ENCODE results near the gene CACNA1I. TPM values are rescaled to one million over a fixed set of nuclear protein-coding genes. Genes with fewer than 3 reads are reported as not detected.

CACNA1I gene
- total RNA-seq, 1 experiment from 2014 or later, result 0.02 TPM

- no peak overlapping the region for H3K4me3 ChIP-seq
- H3K4me1 ChIP-seq, result peaks cover 2% of the 10 kb centered on the region; the same call in 1 of the 2 replicates
- H3K27me3 ChIP-seq, result no peaks in the 10 kb centered on the region
- no peaks in the 10 kb centered on the region for H3K9me3 ChIP-seq (replicated peaks)
- H3K36me3 ChIP-seq, result no peaks in the 10 kb centered on the region
- no peak overlapping the region for H3K27ac ChIP-seq
- DNase-seq, result no peak
Observed at GRCh38 chr22:39715778-39716495, 145.4 kb downstream of the CACNA1I start.

GRCh38 chr22:39716534-39716933, 146.0 kb downstream of the CACNA1I start:
- DNase-seq, result no peak
- H3K9me3 ChIP-seq (replicated peaks), result no peaks in the 10 kb centered on the region
- no peak overlapping the region for H3K4me3 ChIP-seq
- no peaks in the 10 kb centered on the region for H3K4me1 ChIP-seq
- no peak overlapping the region for H3K27ac ChIP-seq
- H3K27me3 ChIP-seq, result no peaks in the 10 kb centered on the region
- H3K36me3 ChIP-seq, result no peaks in the 10 kb centered on the region

DNA sequence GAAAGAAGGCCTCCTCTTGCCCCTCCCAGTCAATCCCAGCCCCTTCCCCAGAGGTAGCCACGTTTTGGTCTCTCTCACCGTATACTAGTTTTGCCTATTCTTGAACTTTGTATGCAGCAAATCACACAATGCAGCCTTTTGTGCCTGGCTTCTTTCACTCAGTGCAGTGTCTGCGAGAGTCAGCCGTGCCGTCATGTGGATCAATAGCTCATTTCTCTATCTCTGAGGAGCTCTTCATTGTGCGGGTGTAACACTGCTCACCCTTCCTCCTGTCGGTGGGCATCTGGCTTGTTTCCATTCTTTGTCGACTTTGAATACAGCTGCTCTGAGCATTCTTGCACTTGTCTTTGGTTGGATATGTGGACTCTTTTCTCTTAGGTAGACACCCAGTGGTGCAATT, 146.5 kb downstream of the CACNA1I start:
- H3K4me1 ChIP-seq, result no peaks in the 10 kb centered on the region
- no peak overlapping the region for H3K27ac ChIP-seq
- H3K27me3 ChIP-seq, result no peaks in the 10 kb centered on the region
- no peak for DNase-seq
- H3K36me3 ChIP-seq, result no peaks in the 10 kb centered on the region
- H3K9me3 ChIP-seq (replicated peaks), result no peaks in the 10 kb centered on the region
- H3K4me3 ChIP-seq, result no peak overlapping the region

DNA sequence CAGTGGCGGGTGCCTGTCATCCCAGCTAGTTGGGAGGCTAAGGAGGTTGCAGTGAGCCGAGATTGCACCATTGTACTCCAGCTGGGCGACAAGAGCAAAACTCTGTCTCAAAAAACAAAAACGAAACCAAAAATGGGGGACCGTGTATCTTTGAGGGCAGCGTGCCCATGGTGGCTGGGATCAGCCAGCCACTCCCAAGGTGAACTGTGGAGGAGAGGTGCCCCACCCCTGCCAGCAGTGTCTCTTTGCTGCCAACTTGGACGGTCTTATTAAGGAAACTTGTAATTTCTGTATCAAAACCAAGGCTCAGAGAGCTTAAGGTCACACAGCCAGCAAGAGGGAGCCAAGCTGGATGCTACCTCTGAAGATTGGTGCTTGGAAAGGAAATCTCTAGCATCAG, 147.7 kb downstream of the CACNA1I start:
- DNase-seq, result no peak
- Histone ChIP-seq H3K4me1 (no peaks in the 10 kb centered on the region), H3K27me3 (no peaks in the 10 kb centered on the region), H3K4me3 (no peak overlapping the region), H3K27ac (no peak overlapping the region), H3K9me3 (replicated peaks) (no peaks in the 10 kb centered on the region), H3K36me3 (no peaks in the 10 kb centered on the region)

DNA sequence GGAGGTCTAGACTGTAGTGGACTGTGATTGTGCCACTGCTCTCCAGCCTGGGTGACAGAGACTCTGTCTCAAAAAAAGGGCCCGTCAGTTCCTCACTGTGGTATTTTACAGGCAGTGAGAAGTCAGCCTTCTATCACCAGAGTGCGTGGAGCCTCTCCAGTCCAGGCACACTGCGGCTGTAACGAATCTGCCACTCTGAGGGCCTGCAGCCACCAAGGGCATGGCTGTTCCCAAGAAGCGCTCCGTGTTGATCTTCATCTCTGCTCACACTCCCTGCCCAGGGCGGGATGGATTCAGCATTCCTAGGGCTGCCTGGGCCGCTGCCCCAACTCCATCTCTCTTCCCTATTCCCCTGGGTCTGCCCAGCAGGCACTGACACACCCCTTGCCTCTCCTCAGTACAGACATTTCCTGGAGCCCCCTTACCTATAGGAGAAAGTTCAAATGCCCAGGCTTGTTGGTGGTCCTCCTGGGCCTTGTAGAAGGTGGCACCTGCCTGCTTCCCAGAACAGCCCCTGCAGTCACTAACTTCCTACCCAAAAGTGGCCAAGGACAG, 148.4 kb downstream of the CACNA1I start:
- H3K27me3 ChIP-seq, result no peaks in the 10 kb centered on the region
- no peaks in the 10 kb centered on the region for H3K9me3 ChIP-seq (replicated peaks)
- DNase-seq, result no peak
- no peaks in the 10 kb centered on the region for H3K4me1 ChIP-seq
- no peaks in the 10 kb centered on the region for H3K36me3 ChIP-seq
- no peak overlapping the region for H3K4me3 ChIP-seq
- no peak overlapping the region for H3K27ac ChIP-seq

DNA sequence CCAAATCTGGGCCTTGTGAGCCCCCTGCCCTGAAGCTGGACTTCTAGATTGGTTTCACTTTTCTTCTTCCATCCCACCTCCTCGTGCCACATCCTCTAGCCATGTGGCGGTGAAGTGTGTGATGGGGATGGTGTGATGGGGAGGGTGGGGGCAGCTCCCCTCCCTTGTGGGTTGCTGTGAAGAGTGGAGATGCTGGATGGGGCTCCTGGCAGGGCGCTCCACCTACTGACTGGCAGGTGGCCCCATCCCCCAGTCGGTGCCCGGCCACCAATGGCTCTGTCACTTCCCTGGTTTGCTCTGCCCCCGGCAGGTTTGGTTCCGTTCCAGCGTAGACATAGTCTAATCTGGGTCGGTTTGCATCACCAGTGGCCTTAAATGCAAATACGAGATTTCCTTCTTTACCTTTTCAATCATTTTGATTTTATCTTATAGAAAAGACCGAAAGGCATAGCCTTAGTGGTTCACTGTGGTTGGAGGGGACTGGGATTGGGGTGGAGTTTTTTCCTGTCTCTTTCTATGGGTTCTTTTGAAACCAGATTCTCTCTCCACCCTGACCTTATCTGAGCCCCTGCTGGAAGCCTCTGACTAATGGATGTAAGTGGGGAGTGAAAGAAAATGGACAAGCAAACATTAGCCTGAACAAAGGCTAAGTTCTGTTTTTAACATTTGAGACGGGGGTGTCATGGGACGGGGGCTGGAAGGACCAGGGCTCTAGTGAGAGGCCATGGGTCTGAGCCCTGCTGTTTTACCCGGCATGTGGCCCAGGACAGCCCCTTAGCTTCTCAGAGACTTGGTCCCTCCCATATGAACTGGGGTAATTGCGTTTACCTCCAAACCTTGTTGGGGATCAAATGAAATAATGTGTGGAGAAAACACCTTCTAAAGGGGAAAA, 149.3 kb downstream of the CACNA1I start:
- no peak for DNase-seq
- no peaks in the 10 kb centered on the region for H3K27me3 ChIP-seq
- H3K4me1 ChIP-seq, result no peaks in the 10 kb centered on the region
- no peak overlapping the region for H3K4me3 ChIP-seq
- no peaks in the 10 kb centered on the region for H3K9me3 ChIP-seq (replicated peaks)
- H3K27ac ChIP-seq, result no peak overlapping the region
- H3K36me3 ChIP-seq, result no peaks in the 10 kb centered on the region

DNA sequence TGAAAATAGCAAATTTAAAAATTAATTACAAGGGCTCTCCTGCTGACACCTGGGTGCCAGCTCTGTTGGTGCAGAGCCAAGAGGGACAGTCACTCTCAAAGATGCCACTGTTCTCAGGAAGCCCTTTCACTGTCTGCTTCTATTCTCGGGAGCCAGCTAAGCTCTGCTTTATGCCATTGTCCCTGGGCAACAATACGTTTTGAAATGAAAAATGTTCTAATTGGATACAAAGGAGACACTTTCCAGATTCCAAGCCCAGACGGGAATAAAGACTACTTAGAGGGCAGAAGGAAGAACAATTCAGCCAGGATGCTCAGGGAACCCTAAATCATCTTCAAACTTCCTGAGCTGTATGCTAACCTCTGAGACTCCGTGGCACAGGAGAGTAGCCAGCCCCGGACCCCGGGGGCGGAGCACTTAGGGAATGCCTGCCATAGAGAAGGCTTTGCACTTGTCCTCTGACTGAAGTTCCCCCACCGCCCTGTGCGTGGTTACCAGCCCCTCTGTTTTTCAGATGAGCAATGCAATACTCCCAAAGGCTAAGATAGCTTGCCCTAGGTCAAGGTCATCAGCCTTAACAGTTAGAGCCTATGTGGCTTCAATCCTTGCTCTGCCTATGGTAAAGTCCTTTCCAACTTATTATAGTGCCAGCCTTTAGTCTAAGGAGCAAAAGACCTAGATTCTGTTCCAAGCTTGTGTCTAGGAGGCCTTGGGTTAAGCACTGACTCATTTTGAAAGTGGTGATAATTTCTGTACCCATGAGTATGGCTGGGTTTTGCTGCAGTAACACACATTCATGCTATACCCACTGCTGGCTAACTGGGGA, 150.9 kb downstream of the CACNA1I start:
- no peaks in the 10 kb centered on the region for H3K4me1 ChIP-seq
- no peak overlapping the region for H3K4me3 ChIP-seq
- H3K27me3 ChIP-seq, result no peaks in the 10 kb centered on the region

GRCh38 chr22:39722032-39722325, 151.4 kb downstream of the CACNA1I start:
- no peak for DNase-seq
- H3K4me1 ChIP-seq, result no peaks in the 10 kb centered on the region
- no peak overlapping the region for H3K27ac ChIP-seq
- no peak overlapping the region for H3K4me3 ChIP-seq
- no peaks in the 10 kb centered on the region for H3K36me3 ChIP-seq
- no peaks in the 10 kb centered on the region for H3K27me3 ChIP-seq
- H3K9me3 ChIP-seq (replicated peaks), result no peaks in the 10 kb centered on the region

More for the DNA sequence above, 150.9 kb downstream of the CACNA1I start:
- H3K27ac ChIP-seq, result no peak overlapping the region
- no peak for DNase-seq
- no peaks in the 10 kb centered on the region for H3K36me3 ChIP-seq
- H3K9me3 ChIP-seq (replicated peaks), result no peaks in the 10 kb centered on the region

GRCh38 chr22:39722501-39722900, 151.9 kb downstream of the CACNA1I start:
- Histone ChIP-seq H3K27me3 (no peaks in the 10 kb centered on the region), H3K4me3 (no peak overlapping the region)
- no peak for DNase-seq

DNA sequence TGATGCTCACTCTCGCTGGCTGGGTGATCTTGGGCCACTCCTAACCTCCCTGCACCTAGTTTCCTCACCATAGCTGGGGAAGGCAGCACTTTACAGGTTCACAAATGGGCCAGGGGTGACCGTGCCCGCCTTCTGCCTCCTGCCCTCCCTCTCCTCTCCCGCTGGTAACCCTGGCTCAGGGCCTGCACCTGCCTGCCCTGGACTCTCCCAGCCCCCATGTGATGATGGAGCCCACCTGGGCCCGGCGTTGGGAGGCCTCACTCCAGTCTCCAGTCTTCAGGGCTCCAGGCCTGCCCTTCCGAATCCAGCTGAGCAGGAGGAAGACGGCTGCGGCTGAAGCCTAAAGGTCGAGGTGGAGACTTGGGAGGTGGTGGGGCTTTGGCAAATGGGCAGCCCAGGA, 152.9 kb downstream of the CACNA1I start:
- no peak overlapping the region for H3K27ac ChIP-seq
- H3K36me3 ChIP-seq, result no peaks in the 10 kb centered on the region
- DNase-seq, result no peak
- H3K4me1 ChIP-seq, result no peaks in the 10 kb centered on the region
- no peaks in the 10 kb centered on the region for H3K9me3 ChIP-seq (replicated peaks)
- no peak overlapping the region for H3K4me3 ChIP-seq
- H3K27me3 ChIP-seq, result no peaks in the 10 kb centered on the region

More at GRCh38 chr22:39722501-39722900, 151.9 kb downstream of the CACNA1I start:
- Histone ChIP-seq H3K9me3 (replicated peaks) (no peaks in the 10 kb centered on the region), H3K4me1 (no peaks in the 10 kb centered on the region), H3K27ac (no peak overlapping the region), H3K36me3 (no peaks in the 10 kb centered on the region)

- H3K27ac ChIP-seq, result no peak overlapping the region
- H3K36me3 ChIP-seq, result no peaks in the 10 kb centered on the region
- no peaks in the 10 kb centered on the region for H3K27me3 ChIP-seq
- H3K4me1 ChIP-seq, result no peaks in the 10 kb centered on the region
- no peaks in the 10 kb centered on the region for H3K9me3 ChIP-seq (replicated peaks)
- peak in 1 of 2 experiments; percentile 17 for DNase-seq
- no peak overlapping the region for H3K4me3 ChIP-seq
Observed at GRCh38 chr22:39723899-39724351, 153.4 kb downstream of the CACNA1I start.

- H3K4me3 ChIP-seq, result no peak overlapping the region
- no peaks in the 10 kb centered on the region for H3K4me1 ChIP-seq
- no peak overlapping the region for H3K27ac ChIP-seq
- H3K27me3 ChIP-seq, result no peaks in the 10 kb centered on the region
- H3K9me3 ChIP-seq (replicated peaks), result no peaks in the 10 kb centered on the region
- no peaks in the 10 kb centered on the region for H3K36me3 ChIP-seq
- peak; percentile 24 to 47 for DNase-seq
Observed at GRCh38 chr22:39724390-39724789, 153.8 kb downstream of the CACNA1I start.

- Histone ChIP-seq H3K4me3 (no peak overlapping the region), H3K27me3 (no peaks in the 10 kb centered on the region), H3K27ac (no peak overlapping the region), H3K9me3 (replicated peaks) (no peaks in the 10 kb centered on the region), H3K36me3 (no peaks in the 10 kb centered on the region), H3K4me1 (no peaks in the 10 kb centered on the region)
- no peak for DNase-seq
Observed at GRCh38 chr22:39724857-39725256, 154.3 kb downstream of the CACNA1I start.

GRCh38 chr22:39725351-39726035, 154.9 kb downstream of the CACNA1I start:
- H3K27ac ChIP-seq, result no peak overlapping the region
- no peaks in the 10 kb centered on the region for H3K27me3 ChIP-seq
- no peaks in the 10 kb centered on the region for H3K9me3 ChIP-seq (replicated peaks)
- no peak overlapping the region for H3K4me3 ChIP-seq
- H3K36me3 ChIP-seq, result no peaks in the 10 kb centered on the region
- no peaks in the 10 kb centered on the region for H3K4me1 ChIP-seq
- no peak for DNase-seq
